GM19372 (cell line): Measurements from ENCODE around the gene TTC9B.

Source experiments
- ATAC-seq: cut with Tn5 transposase; IDR thresholded peaks from one replicate; pipeline ENCODE4 v1.9.1; 2021; ENCODE audit warnings: mild to moderate bottlenecking, low read depth, moderate library complexity; ENCODE audit not compliant: unreplicated experiment

The TTC9B gene

GRCh38 chr19:40249781-40250180 lies 31.6 kb upstream of the TTC9B start:
- ATAC-seq: no peak

GRCh38 chr19:40249201-40249600 lies 31.0 kb upstream of the TTC9B start:
- ATAC-seq: no peak

GRCh38 chr19:40247735-40248262 lies 29.6 kb upstream of the TTC9B start:
- ATAC-seq: no peak

- ATAC-seq: no peak
Measured at GRCh38 chr19:40247178-40247577, 29.0 kb upstream of the TTC9B start.

- no peak for ATAC-seq
Measured at GRCh38 chr19:40246292-40247073, 28.3 kb upstream of the TTC9B start.

- no peak for ATAC-seq
Measured at GRCh38 chr19:40245506-40246128, 27.4 kb upstream of the TTC9B start.

- no peak for ATAC-seq
Measured at GRCh38 chr19:40244579-40245317, 26.6 kb upstream of the TTC9B start.

GRCh38 chr19:40243181-40243580 lies 25.0 kb upstream of the TTC9B start:
- no peak for ATAC-seq

GRCh38 chr19:40242480-40242879 lies 24.3 kb upstream of the TTC9B start:
- ATAC-seq: no peak

- no peak for ATAC-seq
Measured at GRCh38 chr19:40241809-40242384, 23.7 kb upstream of the TTC9B start.

GRCh38 chr19:40241125-40241808 lies 23.1 kb upstream of the TTC9B start:
- no peak for ATAC-seq

GRCh38 chr19:40240332-40240731 lies 22.1 kb upstream of the TTC9B start:
- ATAC-seq: no peak

- no peak for ATAC-seq
Measured at GRCh38 chr19:40239415-40240226, 21.4 kb upstream of the TTC9B start.

GRCh38 chr19:40238775-40239174 lies 20.6 kb upstream of the TTC9B start:
- ATAC-seq: no peak

GRCh38 chr19:40237791-40238190 lies 19.6 kb upstream of the TTC9B start:
- no peak for ATAC-seq

GRCh38 chr19:40236366-40236765 lies 18.2 kb upstream of the TTC9B start:
- ATAC-seq: no peak

GRCh38 chr19:40236026-40236355 lies 17.8 kb upstream of the TTC9B start:
- ATAC-seq: no peak

- ATAC-seq: no peak
Measured at GRCh38 chr19:40235238-40236025, 17.2 kb upstream of the TTC9B start.
